ENCODE results near the gene ESYT2.

- no peak for TF ChIP-seq GATA2 (IDR thresholded peaks at IDR 0.05; ENCODE audit: low read depth, low read length)
- TF ChIP-seq GATA3 (IDR thresholded peaks at IDR 0.05; ENCODE audit: low read depth, low read length) = no peak
Measured at GRCh38 chr7:158767707-158768106, 61.6 kb downstream of the ESYT2 start.

Measured in SH-SY5Y (cell line).